ENCODE data around the gene SPON2. TPM values are rescaled to one million over a fixed set of nuclear protein-coding genes. Genes with fewer than 3 reads are reported as not detected.

Gene SPON2
- total RNA-seq, 1 donor from 2014 or later = 18.1 TPM

- DNase-seq (ENCODE audit: low read depth) = no peak
- TF ChIP-seq, protein P1, sequence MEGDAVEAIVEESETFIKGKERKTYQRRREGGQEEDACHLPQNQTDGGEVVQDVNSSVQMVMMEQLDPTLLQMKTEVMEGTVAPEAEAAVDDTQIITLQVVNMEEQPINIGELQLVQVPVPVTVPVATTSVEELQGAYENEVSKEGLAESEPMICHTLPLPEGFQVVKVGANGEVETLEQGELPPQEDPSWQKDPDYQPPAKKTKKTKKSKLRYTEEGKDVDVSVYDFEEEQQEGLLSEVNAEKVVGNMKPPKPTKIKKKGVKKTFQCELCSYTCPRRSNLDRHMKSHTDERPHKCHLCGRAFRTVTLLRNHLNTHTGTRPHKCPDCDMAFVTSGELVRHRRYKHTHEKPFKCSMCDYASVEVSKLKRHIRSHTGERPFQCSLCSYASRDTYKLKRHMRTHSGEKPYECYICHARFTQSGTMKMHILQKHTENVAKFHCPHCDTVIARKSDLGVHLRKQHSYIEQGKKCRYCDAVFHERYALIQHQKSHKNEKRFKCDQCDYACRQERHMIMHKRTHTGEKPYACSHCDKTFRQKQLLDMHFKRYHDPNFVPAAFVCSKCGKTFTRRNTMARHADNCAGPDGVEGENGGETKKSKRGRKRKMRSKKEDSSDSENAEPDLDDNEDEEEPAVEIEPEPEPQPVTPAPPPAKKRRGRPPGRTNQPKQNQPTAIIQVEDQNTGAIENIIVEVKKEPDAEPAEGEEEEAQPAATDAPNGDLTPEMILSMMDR (conservative IDR thresholded peaks at IDR 0.05; ENCODE audit: low read depth, low read length) = no peak
- H3K4me3 ChIP-seq (ENCODE audit: low read depth, low read length) = no peak overlapping the region
Measured at GRCh38 chr4:1208970-1209704, 36.8 kb upstream of the SPON2 start.

- DNase-seq (ENCODE audit: low read depth) = no peak
- no peak overlapping the region for H3K4me3 ChIP-seq (ENCODE audit: low read depth, low read length)
- TF ChIP-seq, protein P1 (conservative IDR thresholded peaks at IDR 0.05; ENCODE audit: low read depth, low read length) = no peak
Measured at GRCh38 chr4:1208266-1208961, 36.0 kb upstream of the SPON2 start.

- TF ChIP-seq, protein P1 (conservative IDR thresholded peaks at IDR 0.05; ENCODE audit: low read depth, low read length) = no peak
- no peak for DNase-seq (ENCODE audit: low read depth)
- H3K4me3 ChIP-seq (ENCODE audit: low read depth, low read length) = no peak overlapping the region
Measured at GRCh38 chr4:1207603-1208265, 35.4 kb upstream of the SPON2 start.

DNA sequence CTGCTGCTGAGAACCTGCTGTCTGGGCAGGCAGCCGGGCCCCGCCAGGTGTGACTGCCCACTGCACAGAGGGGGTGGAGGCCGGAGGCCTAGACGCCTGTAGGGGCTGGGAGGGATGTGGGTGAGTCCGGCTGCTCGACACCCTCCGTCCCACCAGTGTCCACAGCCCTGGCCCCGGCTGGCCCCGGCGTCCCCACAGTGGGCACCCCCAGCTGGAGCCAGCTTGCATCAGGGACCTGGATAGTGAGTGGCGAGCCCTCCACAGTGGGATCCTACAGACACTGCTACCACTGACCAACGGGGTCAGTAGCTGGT, 34.7 kb upstream of the SPON2 start:
- no peak overlapping the region for H3K4me3 ChIP-seq (ENCODE audit: low read depth, low read length)
- TF ChIP-seq, protein P1 (conservative IDR thresholded peaks at IDR 0.05; ENCODE audit: low read depth, low read length) = no peak
- no peak for DNase-seq (ENCODE audit: low read depth)

- DNase-seq (ENCODE audit: low read depth) = no peak
- TF ChIP-seq, protein P1 (conservative IDR thresholded peaks at IDR 0.05; ENCODE audit: low read depth, low read length) = no peak
- H3K4me3 ChIP-seq (ENCODE audit: low read depth, low read length) = no peak overlapping the region
Measured at GRCh38 chr4:1206299-1207156, 34.1 kb upstream of the SPON2 start.

GRCh38 chr4:1205586-1206298, 33.4 kb upstream of the SPON2 start:
- H3K4me3 ChIP-seq (ENCODE audit: low read depth, low read length) = no peak overlapping the region
- TF ChIP-seq, protein P1 (conservative IDR thresholded peaks at IDR 0.05; ENCODE audit: low read depth, low read length) = no peak
- DNase-seq (ENCODE audit: low read depth) = no peak
